Chondrocyte (in vitro differentiated cells): ENCODE results near the gene SSH2. TPM values are rescaled to one million over a fixed set of nuclear protein-coding genes. Genes with fewer than 3 reads are reported as not detected.
A peak's percentile ranks its signal among the peaks of the same experiment; 100 is the strongest.

ENCODE experiments used
- DNase-seq: peaks from one replicate; pipeline ENCODE4 v3.0.0; 2021; ENCODE audit warnings: mixed read lengths, low spot score
- H3K27ac Mint-ChIP-seq: one replicate; pipeline ENCODE4 v1.8.0; 2021; ENCODE audit warnings: mild to moderate bottlenecking, moderate library complexity, mixed read lengths; ENCODE audit not compliant: unreplicated experiment
- H3K27me3 Mint-ChIP-seq: 2 replicates; pipeline ENCODE4 v1.8.0; 2021; ENCODE audit warnings: low read depth, mixed read lengths
- H3K36me3 Mint-ChIP-seq: 2 replicates; pipeline ENCODE4 v1.8.0; 2021; ENCODE audit warnings: low read depth, mixed read lengths
- H3K4me1 Mint-ChIP-seq: 2 replicates; pipeline ENCODE4 v1.8.0; 2021; ENCODE audit warnings: low read depth, mild to moderate bottlenecking, mixed read lengths
- H3K4me3 Mint-ChIP-seq: one replicate; pipeline ENCODE4 v1.8.0; 2021; ENCODE audit warnings: mild to moderate bottlenecking, moderate library complexity, mixed read lengths; ENCODE audit not compliant: unreplicated experiment
- H3K9me3 Mint-ChIP-seq: 2 replicates; pipeline ENCODE4 v1.8.0; 2021; ENCODE audit warnings: low read depth, mixed read lengths
- total RNA-seq: library from RNA; stranded (reverse); gene quantifications from 3 replicates; pipeline ENCODE4 v1.2.1, GENCODE V29; 2021
- TF ChIP-seq, protein P1 (sequence below): fragments of 200-600 bp; sonication (generic); IDR thresholded peaks from 2 replicates; pipeline ENCODE4 v1.5.0; 2021; ENCODE audit warnings: antibody characterized with exemption, mild to moderate bottlenecking, moderate library complexity

SSH2 gene
- total RNA-seq, 1 donor from 2014 or later, result 14.1 TPM

DNA sequence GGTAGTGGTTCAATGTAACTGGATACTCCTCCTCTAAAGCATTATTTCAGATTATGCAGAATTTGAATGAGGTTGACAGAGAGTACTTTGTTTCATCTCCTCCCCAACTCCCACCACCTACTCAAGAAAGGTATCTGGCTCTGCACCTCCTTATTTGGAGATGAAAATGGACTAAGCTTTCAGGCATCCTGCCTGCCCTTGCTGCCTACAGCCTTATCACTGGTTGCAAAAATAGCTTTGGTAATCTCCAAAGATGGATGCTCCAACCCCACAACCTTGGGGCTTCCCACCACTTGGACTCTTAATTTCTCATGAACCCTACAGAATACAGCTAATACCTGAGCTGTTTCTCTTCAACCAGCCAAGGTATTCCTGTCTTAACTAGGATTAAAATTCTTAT, 262.1 kb downstream of the SSH2 start:
- H3K9me3 Mint-ChIP-seq, result no peaks in the 10 kb centered on the region
- TF ChIP-seq, protein P1, sequence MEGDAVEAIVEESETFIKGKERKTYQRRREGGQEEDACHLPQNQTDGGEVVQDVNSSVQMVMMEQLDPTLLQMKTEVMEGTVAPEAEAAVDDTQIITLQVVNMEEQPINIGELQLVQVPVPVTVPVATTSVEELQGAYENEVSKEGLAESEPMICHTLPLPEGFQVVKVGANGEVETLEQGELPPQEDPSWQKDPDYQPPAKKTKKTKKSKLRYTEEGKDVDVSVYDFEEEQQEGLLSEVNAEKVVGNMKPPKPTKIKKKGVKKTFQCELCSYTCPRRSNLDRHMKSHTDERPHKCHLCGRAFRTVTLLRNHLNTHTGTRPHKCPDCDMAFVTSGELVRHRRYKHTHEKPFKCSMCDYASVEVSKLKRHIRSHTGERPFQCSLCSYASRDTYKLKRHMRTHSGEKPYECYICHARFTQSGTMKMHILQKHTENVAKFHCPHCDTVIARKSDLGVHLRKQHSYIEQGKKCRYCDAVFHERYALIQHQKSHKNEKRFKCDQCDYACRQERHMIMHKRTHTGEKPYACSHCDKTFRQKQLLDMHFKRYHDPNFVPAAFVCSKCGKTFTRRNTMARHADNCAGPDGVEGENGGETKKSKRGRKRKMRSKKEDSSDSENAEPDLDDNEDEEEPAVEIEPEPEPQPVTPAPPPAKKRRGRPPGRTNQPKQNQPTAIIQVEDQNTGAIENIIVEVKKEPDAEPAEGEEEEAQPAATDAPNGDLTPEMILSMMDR, result no peak
- no peak overlapping the region for H3K27ac Mint-ChIP-seq
- no peaks in the 10 kb centered on the region for H3K27me3 Mint-ChIP-seq
- no peak overlapping the region for H3K4me3 Mint-ChIP-seq
- H3K4me1 Mint-ChIP-seq, result peaks cover 26% of the 10 kb centered on the region
- peaks cover 4% of the 10 kb centered on the region for H3K36me3 Mint-ChIP-seq
- DNase-seq, result no peak

DNA sequence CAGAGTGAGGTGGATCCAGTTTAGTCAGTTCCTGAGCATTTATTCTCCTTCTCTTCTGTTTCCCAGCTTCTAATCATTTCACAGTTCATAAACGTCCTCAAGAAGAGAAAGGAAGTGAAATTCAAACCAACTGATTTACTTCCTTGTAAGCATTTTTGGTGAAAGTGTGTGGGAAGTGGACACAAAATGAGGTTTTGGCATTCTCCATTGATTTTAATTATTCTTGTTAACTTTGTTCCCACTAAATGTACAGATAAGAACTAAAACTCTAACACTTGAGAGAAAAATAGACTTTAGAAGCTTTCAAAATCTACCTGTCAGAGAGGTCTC, 264.6 kb downstream of the SSH2 start:
- H3K9me3 Mint-ChIP-seq, result peaks cover 2% of the 10 kb centered on the region
- DNase-seq, result no peak
- H3K4me3 Mint-ChIP-seq, result no peak overlapping the region
- no peaks in the 10 kb centered on the region for H3K27me3 Mint-ChIP-seq
- H3K27ac Mint-ChIP-seq, result peak overlapping the region; percentile 74
- TF ChIP-seq, protein P1, result no peak
- H3K4me1 Mint-ChIP-seq, result peaks cover 35% of the 10 kb centered on the region
- H3K36me3 Mint-ChIP-seq, result peaks cover 8% of the 10 kb centered on the region

DNA sequence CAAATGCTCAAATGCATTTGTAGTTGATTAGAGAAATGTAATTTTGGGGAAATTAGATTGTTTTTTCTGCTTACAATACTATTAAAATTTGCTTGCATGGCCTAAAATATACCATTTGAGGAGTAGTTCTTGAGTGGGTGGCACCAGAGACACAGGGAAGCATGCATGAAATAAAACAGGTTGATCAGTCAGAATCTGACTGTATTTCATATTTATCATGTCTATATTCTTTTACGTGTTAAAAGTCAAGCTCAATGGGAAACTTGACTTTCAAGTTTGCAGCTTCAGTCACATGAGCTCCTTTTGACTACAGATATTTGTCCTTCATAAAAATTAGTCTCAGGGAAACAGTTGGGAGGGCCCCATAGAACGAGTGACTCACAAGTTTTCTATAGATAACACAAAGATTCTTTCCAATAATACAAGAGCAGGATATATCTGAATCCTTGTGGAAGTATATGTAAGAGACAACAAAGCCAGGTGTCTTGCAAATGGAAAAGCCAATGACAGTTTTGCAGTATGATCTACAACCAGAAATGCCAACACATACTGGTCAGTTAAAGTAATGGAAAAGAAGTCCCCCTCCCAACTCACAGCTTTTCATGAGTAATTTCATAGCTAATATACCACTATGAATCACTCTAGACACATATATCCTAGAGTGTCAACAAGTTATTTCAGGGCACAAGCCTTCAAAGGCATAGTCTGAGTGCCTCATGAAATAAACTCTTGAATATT, 265.1 kb downstream of the SSH2 start:
- DNase-seq, result no peak
- H3K4me3 Mint-ChIP-seq, result no peak overlapping the region
- peaks cover 8% of the 10 kb centered on the region for H3K36me3 Mint-ChIP-seq
- H3K27me3 Mint-ChIP-seq, result no peaks in the 10 kb centered on the region
- peak overlapping the region; percentile 74 for H3K27ac Mint-ChIP-seq
- H3K9me3 Mint-ChIP-seq, result peaks cover 2% of the 10 kb centered on the region
- peaks cover 35% of the 10 kb centered on the region for H3K4me1 Mint-ChIP-seq
- TF ChIP-seq, protein P1, result no peak

DNA sequence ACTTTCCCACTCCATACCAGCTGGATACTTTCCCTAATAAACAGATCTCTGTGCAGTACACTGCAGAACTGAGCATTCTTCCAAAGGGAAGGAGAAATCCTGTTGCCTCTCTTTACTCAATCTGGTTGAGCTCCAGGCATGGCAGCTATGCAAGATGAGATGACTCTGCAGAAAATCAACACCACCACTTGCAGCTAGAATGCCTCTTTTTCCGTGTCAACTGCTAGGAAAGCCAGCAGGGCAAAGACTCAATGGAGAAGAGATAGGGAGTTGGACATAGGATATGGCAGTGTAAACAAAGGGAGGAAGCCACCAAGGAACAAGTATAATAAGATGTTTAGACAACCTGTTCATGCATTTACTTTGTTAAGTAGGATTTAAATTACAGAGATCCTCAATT, 266.9 kb downstream of the SSH2 start:
- DNase-seq, result no peak
- H3K27ac Mint-ChIP-seq, result peak overlapping the region; percentile 42
- peaks cover 8% of the 10 kb centered on the region for H3K36me3 Mint-ChIP-seq
- peaks cover 2% of the 10 kb centered on the region for H3K9me3 Mint-ChIP-seq
- no peaks in the 10 kb centered on the region for H3K27me3 Mint-ChIP-seq
- TF ChIP-seq, protein P1, result no peak
- peaks cover 35% of the 10 kb centered on the region for H3K4me1 Mint-ChIP-seq
- no peak overlapping the region for H3K4me3 Mint-ChIP-seq

DNA sequence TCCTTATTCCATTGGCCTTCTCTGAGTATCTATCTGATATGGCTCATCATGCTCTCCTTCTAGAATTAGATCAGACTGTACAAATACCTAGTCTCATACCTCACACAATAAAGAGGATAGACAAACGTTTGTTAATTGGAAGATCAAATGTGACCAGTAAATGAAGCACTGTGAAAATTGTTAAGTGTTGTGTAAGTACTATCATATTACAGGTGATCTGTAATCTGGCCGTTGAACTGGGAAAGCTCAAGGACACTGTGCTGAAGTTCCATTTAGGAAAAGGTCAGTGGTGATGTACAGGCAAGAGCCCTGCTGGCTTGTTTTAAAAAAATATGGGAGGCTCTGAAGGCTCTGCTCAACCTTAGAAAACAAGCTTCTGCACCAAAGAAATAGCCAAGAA, 268.8 kb downstream of the SSH2 start:
- H3K27ac Mint-ChIP-seq, result no peak overlapping the region
- DNase-seq, result no peak
- peaks cover 2% of the 10 kb centered on the region for H3K9me3 Mint-ChIP-seq
- no peak overlapping the region for H3K4me3 Mint-ChIP-seq
- peaks cover 35% of the 10 kb centered on the region for H3K4me1 Mint-ChIP-seq
- H3K36me3 Mint-ChIP-seq, result peaks cover 11% of the 10 kb centered on the region
- H3K27me3 Mint-ChIP-seq, result no peaks in the 10 kb centered on the region
- TF ChIP-seq, protein P1, result no peak
